C4-2B (cell line): Measurements from ENCODE around the gene MED13.

ENCODE experiments used
- ZFX ChIP-seq: fragments of 450-650 bp; IDR thresholded peaks from 2 replicates; pipeline ENCODE4 v1.6.1; 2017
- TF ChIP-seq, protein P1 (sequence below): fragments of 450-650 bp; conservative IDR thresholded peaks from 2 replicates; pipeline ENCODE4 v1.5.1; 2017; ENCODE audit warnings: mild to moderate bottlenecking

DNA sequence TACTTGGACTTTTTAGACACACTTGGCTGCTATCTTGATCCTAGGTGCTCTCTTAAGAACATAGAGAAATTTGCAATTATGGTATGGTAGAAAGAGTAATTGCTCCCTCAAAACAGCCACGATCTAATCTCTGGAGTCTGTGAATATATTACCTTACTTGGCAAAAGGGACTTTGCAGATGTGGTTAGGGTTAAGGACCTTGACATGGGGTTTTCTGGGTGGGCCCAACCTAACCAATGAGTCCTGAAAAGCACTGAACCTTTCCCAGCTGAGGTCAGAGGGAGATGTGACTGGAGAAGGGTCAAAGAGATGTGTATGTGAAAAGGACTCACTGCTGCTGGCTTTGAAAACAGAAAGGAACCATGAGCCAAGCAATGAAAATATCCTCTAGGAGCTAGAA, 26.7 kb upstream of the MED13 start:
- TF ChIP-seq, protein P1, sequence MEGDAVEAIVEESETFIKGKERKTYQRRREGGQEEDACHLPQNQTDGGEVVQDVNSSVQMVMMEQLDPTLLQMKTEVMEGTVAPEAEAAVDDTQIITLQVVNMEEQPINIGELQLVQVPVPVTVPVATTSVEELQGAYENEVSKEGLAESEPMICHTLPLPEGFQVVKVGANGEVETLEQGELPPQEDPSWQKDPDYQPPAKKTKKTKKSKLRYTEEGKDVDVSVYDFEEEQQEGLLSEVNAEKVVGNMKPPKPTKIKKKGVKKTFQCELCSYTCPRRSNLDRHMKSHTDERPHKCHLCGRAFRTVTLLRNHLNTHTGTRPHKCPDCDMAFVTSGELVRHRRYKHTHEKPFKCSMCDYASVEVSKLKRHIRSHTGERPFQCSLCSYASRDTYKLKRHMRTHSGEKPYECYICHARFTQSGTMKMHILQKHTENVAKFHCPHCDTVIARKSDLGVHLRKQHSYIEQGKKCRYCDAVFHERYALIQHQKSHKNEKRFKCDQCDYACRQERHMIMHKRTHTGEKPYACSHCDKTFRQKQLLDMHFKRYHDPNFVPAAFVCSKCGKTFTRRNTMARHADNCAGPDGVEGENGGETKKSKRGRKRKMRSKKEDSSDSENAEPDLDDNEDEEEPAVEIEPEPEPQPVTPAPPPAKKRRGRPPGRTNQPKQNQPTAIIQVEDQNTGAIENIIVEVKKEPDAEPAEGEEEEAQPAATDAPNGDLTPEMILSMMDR: no peak
- TF ChIP-seq ZFX: no peak
